Measurements from ENCODE around the gene ZDHHC14.

DNA sequence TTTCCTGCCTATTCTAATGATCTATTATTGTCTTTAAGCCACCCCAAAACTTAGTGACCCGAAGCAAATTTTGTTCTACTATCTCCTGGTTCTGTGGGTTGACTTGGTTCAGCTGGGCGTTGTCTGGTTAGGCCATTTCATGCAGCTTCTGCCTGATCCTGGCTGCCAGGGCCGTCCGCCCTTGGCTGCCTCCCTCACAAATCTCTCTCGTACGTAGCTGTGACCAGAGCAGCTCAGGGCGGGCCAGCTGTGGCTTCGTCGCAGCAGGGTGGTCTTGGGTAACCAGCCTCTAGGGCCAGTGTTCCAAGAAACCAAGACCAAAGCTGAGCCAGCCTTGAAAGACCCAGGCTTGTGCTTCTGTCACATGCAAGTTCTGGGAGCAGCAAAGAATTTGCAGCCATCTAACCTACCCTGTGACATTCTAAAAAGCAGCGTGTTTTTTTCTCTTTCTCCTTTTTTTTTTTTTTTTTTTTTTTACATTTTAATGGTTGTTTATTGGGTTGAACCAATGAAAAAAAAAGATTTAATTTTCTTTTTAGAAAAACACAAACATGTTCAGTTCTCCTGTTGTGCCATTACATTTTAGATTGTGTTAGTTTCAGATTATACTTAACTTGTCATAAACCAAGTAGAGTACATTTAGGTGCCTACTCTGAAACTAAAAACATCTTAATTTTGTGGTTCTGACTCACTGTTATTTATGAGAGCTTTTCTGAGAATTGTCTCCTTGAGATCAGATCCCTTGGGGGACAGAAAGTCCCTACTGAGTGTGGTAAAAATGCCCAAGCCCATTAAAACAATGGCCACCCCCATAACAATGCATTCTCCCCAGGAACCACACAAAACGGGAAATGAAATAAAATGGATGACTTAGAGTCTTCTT is 83.9 kb downstream of the ZDHHC14 start:
- TF ChIP-seq YY1 (IDR thresholded peaks at IDR 0.05; ENCODE audit: insufficient read depth, insufficient read length), result no peak
- TF ChIP-seq ZNF274 (IDR thresholded peaks at IDR 0.05; ENCODE audit: low read depth, low read length), result no peak
- TF ChIP-seq SUZ12 (IDR thresholded peaks at IDR 0.05; ENCODE audit: extremely low read depth, insufficient read depth, insufficient read length), result no peak
